ENCODE results near the gene CFAP61.

- TF ChIP-seq HMG20B (CRISPR knock-in tag; IDR thresholded peaks at IDR 0.05) (no peak), CBX8 (IDR thresholded peaks at IDR 0.05; ENCODE audit: borderline replicate concordance, extremely low read depth, low read depth, low read length, poor library complexity, severe bottlenecking) (no peak), ZNF589 (CRISPR knock-in tag; IDR thresholded peaks at IDR 0.05; ENCODE audit: low read depth) (no peak), ZBTB43 (CRISPR knock-in tag; IDR thresholded peaks at IDR 0.05) (no peak), SMAD4 (CRISPR knock-in tag; conservative IDR thresholded peaks at IDR 0.05) (no peak), POLR2AphosphoS5 (IDR thresholded peaks at IDR 0.05; ENCODE audit: control insufficient read depth, insufficient read depth, low read depth, low read length) (no peak), ZNF444 (CRISPR knock-in tag; IDR thresholded peaks at IDR 0.05) (no peak)
Observed at GRCh38 chr20:20321134-20321533, 268.8 kb downstream of the CFAP61 start.
